ENCODE results near the gene ARHGAP24.

ARHGAP24 gene

GRCh38 chr4:85431881-85432485 lies 43.0 kb upstream of the ARHGAP24 start:
- H3F3A ChIP-seq (ENCODE audit: insufficient read depth), result no peaks in the 10 kb centered on the region
- no peaks in the 10 kb centered on the region for H3K9me3 ChIP-seq (ENCODE audit: insufficient read depth, low read length)
- no peak overlapping the region for H2AFZ ChIP-seq (ENCODE audit: low read depth, low read length, severe bottlenecking)
- H3K27me3 ChIP-seq (ENCODE audit: low read length), result no peaks in the 10 kb centered on the region
- no peaks in the 10 kb centered on the region for H4K20me1 ChIP-seq (ENCODE audit: low read depth, low read length)
- no peaks in the 10 kb centered on the region for H3K36me3 ChIP-seq (ENCODE audit: low read length)
- TF ChIP-seq, protein P1, sequence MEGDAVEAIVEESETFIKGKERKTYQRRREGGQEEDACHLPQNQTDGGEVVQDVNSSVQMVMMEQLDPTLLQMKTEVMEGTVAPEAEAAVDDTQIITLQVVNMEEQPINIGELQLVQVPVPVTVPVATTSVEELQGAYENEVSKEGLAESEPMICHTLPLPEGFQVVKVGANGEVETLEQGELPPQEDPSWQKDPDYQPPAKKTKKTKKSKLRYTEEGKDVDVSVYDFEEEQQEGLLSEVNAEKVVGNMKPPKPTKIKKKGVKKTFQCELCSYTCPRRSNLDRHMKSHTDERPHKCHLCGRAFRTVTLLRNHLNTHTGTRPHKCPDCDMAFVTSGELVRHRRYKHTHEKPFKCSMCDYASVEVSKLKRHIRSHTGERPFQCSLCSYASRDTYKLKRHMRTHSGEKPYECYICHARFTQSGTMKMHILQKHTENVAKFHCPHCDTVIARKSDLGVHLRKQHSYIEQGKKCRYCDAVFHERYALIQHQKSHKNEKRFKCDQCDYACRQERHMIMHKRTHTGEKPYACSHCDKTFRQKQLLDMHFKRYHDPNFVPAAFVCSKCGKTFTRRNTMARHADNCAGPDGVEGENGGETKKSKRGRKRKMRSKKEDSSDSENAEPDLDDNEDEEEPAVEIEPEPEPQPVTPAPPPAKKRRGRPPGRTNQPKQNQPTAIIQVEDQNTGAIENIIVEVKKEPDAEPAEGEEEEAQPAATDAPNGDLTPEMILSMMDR (IDR thresholded peaks at IDR 0.05; ENCODE audit: insufficient read depth, low read length, poor library complexity, severe bottlenecking), result no peak
- TF ChIP-seq EZH2phosphoT487 (conservative IDR thresholded peaks at IDR 0.05; ENCODE audit: low read length), result no peak
- H3K9me2 ChIP-seq (replicated peaks; ENCODE audit: insufficient read depth, low read length), result no peaks in the 10 kb centered on the region
- no peak overlapping the region for H3K4me3 ChIP-seq (ENCODE audit: insufficient read depth, low read length, poor library complexity, severe bottlenecking)
- no peak overlapping the region for H3K4me2 ChIP-seq (ENCODE audit: low read depth, low read length, poor library complexity, severe bottlenecking)
- no peak overlapping the region for H3K9ac ChIP-seq (ENCODE audit: low read length)
- H3K27ac ChIP-seq (ENCODE audit: low read depth, low read length), result no peak overlapping the region
- H3K79me2 ChIP-seq (ENCODE audit: insufficient read depth, low read length), result no peaks in the 10 kb centered on the region

DNA sequence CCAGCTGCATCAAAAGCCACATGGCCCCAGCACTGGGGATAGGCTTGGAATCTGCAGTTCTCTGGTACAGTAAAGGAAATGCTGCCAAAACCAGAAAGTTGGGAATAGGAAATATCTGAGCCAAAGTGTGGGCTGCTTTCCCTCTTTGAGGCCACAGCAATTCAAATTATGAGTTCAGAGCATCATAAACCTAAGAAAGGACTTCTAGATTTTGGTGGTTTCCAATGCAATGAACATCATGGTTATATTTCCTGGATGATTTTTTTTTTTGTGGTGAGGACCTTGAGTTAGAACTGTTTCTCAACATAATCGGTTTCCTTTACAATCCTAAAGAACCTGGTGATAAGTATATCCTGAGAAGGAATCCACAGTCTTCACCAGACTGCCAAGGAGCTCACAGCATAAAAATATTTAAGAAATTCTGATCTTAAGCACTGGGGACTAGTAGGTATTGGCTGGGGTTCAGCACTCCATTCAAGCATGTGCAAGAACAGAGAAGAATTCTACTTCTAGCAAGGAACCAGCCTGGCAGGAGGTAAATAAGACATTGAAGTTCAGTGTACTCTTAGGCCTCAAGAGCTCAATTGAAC lies 29.8 kb upstream of the ARHGAP24 start:
- no peak overlapping the region for H3K4me3 ChIP-seq (ENCODE audit: insufficient read depth, low read length, poor library complexity, severe bottlenecking)
- no peaks in the 10 kb centered on the region for H4K20me1 ChIP-seq (ENCODE audit: low read depth, low read length)
- H3F3A ChIP-seq (ENCODE audit: insufficient read depth), result no peaks in the 10 kb centered on the region
- no peak overlapping the region for H3K27ac ChIP-seq (ENCODE audit: low read depth, low read length)
- H3K27me3 ChIP-seq (ENCODE audit: low read length), result no peaks in the 10 kb centered on the region
- no peaks in the 10 kb centered on the region for H3K36me3 ChIP-seq (ENCODE audit: low read length)
- H3K9me2 ChIP-seq (replicated peaks; ENCODE audit: insufficient read depth, low read length), result no peaks in the 10 kb centered on the region
- no peaks in the 10 kb centered on the region for H3K79me2 ChIP-seq (ENCODE audit: insufficient read depth, low read length)
- no peak overlapping the region for H3K9ac ChIP-seq (ENCODE audit: low read length)
- TF ChIP-seq, protein P1 (IDR thresholded peaks at IDR 0.05; ENCODE audit: insufficient read depth, low read length, poor library complexity, severe bottlenecking), result no peak
- TF ChIP-seq EZH2phosphoT487 (conservative IDR thresholded peaks at IDR 0.05; ENCODE audit: low read length), result no peak
- no peak overlapping the region for H2AFZ ChIP-seq (ENCODE audit: low read depth, low read length, severe bottlenecking)
- no peak overlapping the region for H3K4me2 ChIP-seq (ENCODE audit: low read depth, low read length, poor library complexity, severe bottlenecking)
- H3K9me3 ChIP-seq (ENCODE audit: insufficient read depth, low read length), result no peaks in the 10 kb centered on the region

DNA sequence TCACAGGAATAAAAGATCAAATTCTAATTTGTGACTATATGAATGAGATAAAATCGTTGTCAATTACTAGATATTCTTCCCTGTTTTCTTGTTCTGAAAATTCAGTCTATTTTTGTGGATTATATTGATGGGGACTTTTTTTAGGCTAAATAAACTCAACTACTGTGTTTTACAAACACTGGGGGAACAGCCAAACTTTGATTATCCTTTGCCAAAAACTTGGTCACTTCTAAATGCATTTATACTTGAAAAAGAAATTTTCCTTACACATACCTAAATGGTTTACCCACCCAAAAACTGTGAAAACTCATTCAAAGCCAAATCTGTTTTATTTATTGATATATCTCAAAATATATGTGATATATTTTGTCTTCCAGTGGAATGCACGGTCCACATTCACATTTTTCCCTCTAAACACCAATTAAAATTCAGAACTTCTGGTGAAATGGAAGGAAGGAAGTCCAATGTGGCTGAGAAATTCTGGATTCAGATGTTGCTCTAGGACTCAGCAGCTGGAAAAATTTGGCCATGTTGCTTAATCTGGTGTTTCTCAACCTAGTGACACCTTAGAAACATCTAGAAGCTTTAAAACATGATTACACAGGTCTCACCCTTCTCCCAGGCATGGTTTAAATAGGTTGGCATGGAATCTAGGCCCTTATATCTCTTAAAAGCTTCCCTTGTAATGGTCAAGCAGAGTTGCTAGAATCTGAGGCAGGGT lies 28.6 kb upstream of the ARHGAP24 start:
- Histone ChIP-seq H2AFZ (ENCODE audit: low read depth, low read length, severe bottlenecking) (no peak overlapping the region), H3K9ac (ENCODE audit: low read length) (no peak overlapping the region), H3K27ac (ENCODE audit: low read depth, low read length) (no peak overlapping the region), H3K36me3 (ENCODE audit: low read length) (no peaks in the 10 kb centered on the region), H4K20me1 (ENCODE audit: low read depth, low read length) (no peaks in the 10 kb centered on the region), H3K27me3 (ENCODE audit: low read length) (no peaks in the 10 kb centered on the region), H3K9me2 (replicated peaks; ENCODE audit: insufficient read depth, low read length) (no peaks in the 10 kb centered on the region), H3F3A (ENCODE audit: insufficient read depth) (no peaks in the 10 kb centered on the region), H3K79me2 (ENCODE audit: insufficient read depth, low read length) (no peaks in the 10 kb centered on the region), H3K9me3 (ENCODE audit: insufficient read depth, low read length) (no peaks in the 10 kb centered on the region), H3K4me2 (ENCODE audit: low read depth, low read length, poor library complexity, severe bottlenecking) (no peak overlapping the region), H3K4me3 (ENCODE audit: insufficient read depth, low read length, poor library complexity, severe bottlenecking) (no peak overlapping the region)
- no peak for TF ChIP-seq EZH2phosphoT487 (conservative IDR thresholded peaks at IDR 0.05; ENCODE audit: low read length)
- TF ChIP-seq, protein P1 (IDR thresholded peaks at IDR 0.05; ENCODE audit: insufficient read depth, low read length, poor library complexity, severe bottlenecking), result no peak
